ENCODE data around the gene OR2T33.
"Not testable (repeated sequence)": the region's sequence is repeated elsewhere in the genome, so short reads cannot be mapped to it uniquely, and the experiment has no call there.

The OR2T33 gene

GRCh38 chr1:248277876-248278275 lies at the start of gene OR2T33:
OR2T33 (minus strand) TSS chr1:248277976; CDS start chr1:248273814, 4,162 bp downstream.
- no peak for DNase-seq (ENCODE audit: low read depth in 3 of 3)

- DNase-seq (ENCODE audit: low read depth in 3 of 3), result no peak
Observed at GRCh38 chr1:248324468-248324867, 46.7 kb upstream of the OR2T33 start, which contains the start of gene OR2M7. OR2M7 (minus strand) TSS chr1:248324568; CDS start chr1:248324568, 0 bp downstream.

- no peak for DNase-seq (ENCODE audit: low read depth in 3 of 3)
Observed at GRCh38 chr1:248316796-248317195, 39.0 kb upstream of the OR2T33 start.

GRCh38 chr1:248306740-248307139 lies 29.0 kb upstream of the OR2T33 start:
- not testable (repeated sequence) for DNase-seq (ENCODE audit: low read depth in 3 of 3)

DNA sequence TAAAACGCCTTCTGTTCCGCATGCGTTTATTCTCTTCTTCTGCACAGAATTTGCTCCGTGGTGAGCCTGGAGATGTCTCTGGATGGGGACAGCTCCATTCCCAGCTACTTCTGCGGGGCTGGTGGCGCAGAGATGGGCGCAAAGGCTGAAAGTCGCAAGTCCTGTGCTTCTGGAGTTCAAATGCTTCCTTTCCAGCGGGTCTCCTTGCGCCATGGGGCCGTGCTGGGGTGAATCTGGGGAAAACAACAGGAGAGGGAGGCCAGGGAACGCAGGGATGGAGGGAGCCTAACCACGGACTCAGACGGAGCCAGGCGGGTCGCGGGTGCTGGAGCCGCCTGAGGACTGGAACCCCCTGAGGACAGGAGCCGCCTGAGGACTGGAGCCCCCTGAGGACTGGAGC lies 28.3 kb upstream of the OR2T33 start:
- DNase-seq (ENCODE audit: low read depth in 3 of 3), result no peak

DNA sequence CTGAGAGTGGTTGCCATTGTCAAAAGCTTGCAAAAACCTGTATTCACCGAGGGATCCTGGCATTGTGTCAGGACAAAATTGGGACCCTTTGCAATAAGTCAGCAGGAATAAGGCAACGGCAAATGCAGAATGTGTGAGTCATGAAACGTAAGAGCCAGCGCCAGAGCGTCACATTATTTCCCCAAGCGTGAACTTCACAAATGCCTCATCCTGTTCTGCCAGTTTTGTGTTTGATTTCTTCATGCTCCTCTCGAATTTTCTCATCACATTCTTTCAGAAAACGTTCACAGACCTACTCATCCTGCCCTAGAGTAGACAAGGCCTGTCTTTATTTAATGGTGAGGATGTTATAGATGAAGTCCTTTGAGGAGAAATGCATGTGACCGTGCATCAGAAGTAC lies 27.9 kb upstream of the OR2T33 start:
- not testable (repeated sequence) for DNase-seq (ENCODE audit: low read depth in 3 of 3)

DNA sequence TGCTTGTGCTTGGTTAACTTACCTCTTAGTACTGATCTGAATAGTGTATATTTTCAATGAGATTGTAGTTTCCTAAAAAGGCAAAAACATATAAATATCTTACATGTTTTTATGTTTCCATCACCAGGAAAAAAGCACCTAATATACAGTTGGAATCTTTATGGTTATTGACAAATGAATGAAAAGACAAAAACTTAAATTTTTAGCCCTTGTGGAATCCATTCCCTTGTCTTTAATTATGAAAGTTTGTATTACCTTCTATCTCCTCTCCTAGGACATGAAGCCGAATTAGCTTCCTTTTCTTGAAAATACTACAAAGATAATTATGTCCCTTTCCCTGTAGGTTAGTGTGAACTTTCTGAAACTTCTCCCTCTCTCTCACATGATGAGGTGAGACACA lies 25.5 kb upstream of the OR2T33 start, which contains the start of gene OR2T12:
Gene OR2T12 (minus strand): TSS at position 101 of the 400 bp plus-strand sequence. CDS start 7,846 bp downstream, outside the sequence.
- no peak for DNase-seq (ENCODE audit: low read depth in 3 of 3)

- no peak for DNase-seq (ENCODE audit: low read depth in 3 of 3)
Observed at GRCh38 chr1:248288391-248288790, 10.6 kb upstream of the OR2T33 start.

- not testable (repeated sequence) for DNase-seq (ENCODE audit: low read depth in 3 of 3)
Observed at GRCh38 chr1:248273225-248273624, 4.6 kb downstream of the OR2T33 start.

- DNase-seq (ENCODE audit: low read depth in 3 of 3), result no peak
Observed at GRCh38 chr1:248268178-248268577, 9.6 kb downstream of the OR2T33 start.

DNA sequence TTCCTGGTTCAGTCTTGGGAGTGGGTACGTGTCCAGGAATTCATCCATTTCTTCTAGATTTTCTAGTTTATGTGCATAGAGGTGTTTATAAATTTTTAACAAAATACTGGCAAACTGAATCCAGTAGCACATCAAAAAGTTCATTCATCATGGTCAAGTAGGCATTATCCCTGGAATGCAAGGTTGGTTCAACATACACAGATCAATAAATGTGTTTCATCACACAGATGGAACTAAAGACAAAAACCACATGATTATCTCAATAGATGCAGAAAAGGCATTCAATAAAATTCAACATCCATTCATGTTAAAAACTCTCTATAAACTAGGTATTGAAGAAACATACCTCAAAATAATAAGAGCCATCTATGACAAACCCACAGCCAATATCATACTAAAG lies 18.5 kb downstream of the OR2T33 start:
- not testable (repeated sequence) for DNase-seq (ENCODE audit: low read depth in 3 of 3)

DNA sequence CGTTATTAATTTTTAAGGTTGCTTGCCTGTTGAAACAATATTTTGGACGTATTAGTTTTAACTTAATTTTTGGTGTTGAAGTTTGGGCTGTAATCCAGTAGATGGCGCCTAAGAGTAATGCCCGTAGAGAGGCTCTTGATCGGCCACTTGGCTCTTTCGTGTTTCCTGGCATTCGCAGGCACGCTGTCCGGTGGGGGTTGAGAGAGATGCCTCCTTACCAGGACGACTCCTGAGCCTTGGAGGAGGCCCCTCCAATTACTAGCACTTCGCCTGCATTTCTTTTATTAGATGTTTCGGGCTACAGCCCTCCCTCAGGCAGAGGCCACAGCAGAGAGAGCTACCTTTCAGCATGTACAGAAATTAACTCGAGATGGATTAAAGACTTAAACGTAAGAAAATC lies 34.6 kb downstream of the OR2T33 start:
- no peak for DNase-seq (ENCODE audit: low read depth in 3 of 3)

- DNase-seq (ENCODE audit: low read depth in 3 of 3), result no peak
Observed at GRCh38 chr1:248239478-248239877, 38.3 kb downstream of the OR2T33 start.

GRCh38 chr1:248231117-248231516 lies 46.7 kb downstream of the OR2T33 start, which contains the start of gene OR2M4:
OR2M4 (plus strand) TSS chr1:248231417; CDS start chr1:248238929, 7,512 bp downstream.
- no peak for DNase-seq (ENCODE audit: low read depth in 3 of 3)

DNA sequence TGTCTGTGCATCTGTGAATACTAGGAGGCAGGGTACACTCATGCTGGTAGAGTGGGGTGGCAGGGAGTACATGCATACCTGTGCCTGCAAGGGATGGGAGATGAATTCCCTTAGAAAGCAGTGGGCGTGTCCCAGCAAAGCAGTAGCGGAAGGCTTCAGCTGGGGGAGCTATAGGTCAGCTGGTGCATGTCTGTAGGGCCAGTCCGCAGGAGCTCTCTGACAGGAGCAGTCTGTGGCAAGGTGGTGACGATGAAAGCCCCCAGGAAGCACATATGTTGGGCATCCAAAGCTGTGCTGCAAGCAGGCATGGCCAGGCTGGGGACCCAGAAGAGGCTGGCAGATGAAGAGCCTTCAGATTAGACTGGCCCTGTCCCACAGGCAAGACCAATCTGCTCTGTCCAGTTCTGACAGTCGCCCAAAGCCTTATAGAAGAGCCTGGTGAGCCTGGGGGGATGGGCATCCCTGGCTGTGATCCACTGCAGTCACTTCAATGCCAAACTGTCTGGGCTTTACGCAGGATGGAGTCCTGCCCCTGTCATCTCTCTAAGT lies 48.3 kb downstream of the OR2T33 start:
- no peak for DNase-seq (ENCODE audit: low read depth in 3 of 3)

DNA sequence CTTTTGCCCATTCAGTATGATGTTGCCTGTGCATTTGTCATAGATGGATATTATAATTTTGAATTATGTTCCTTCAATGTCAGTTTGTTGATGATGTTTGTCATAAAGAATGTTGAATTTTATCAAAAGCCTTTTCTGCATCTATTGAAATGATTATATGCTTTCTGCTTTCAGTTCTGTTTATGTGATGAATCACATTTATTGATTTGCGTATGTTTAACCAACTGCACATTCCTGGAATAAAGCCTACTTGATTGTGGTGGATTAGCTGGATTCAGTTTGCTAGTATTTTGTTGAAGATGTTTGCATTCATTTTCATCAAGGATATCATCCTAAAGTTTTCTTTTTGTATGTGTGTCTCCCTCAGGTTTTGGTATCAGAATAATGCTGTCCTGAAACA lies 52.2 kb downstream of the OR2T33 start:
- DNase-seq (ENCODE audit: low read depth in 3 of 3), result no peak

Measured in stimulated activated CD4-positive, alpha-beta T cell treated with anti-CD3 and anti-CD28 coated beads, TNF-alpha, amount 100 ng/mL, for 4 hours (primary cell).